WTC11 (cell line): ENCODE measurements around the gene ZNF735. TPM values are rescaled to one million over a fixed set of nuclear protein-coding genes. Genes with fewer than 3 reads are reported as not detected.

Experiments used
- ATAC-seq: fragments of 200-7000 bp; cut with Tn5 transposase; 2 replicates; pipeline ENCODE4 v1.10.0; 2021; ENCODE audit warnings: mild to moderate bottlenecking, moderate library complexity
- CTCF ChIA-PET: fragments of 300-600 bp; sonication (Branson Sonifier 250); formaldehyde crosslinking; loops from one replicate; lab custom pipeline; 2021; ENCODE audit warnings: antibody characterized with exemption; lab: Charles Lee
- POLR2A ChIA-PET: fragments of 350-600 bp; sonication (Branson Sonifier 250); formaldehyde crosslinking; loops from one replicate; lab custom pipeline; 2021; ENCODE audit warnings: antibody characterized with exemption; lab: Charles Lee
- DNase-seq: peaks from one replicate; pipeline ENCODE4 v3.0.0; 2021; ENCODE audit warnings: low spot score
- H3K27ac Mint-ChIP-seq: 2 replicates; pipeline ENCODE4 v1.8.0; 2021; ENCODE audit warnings: mixed read lengths
- H3K27me3 Mint-ChIP-seq: 2 replicates; pipeline ENCODE4 v1.8.0; 2021; ENCODE audit warnings: low read depth, mild to moderate bottlenecking, moderate library complexity, mixed read lengths
- H3K36me3 Mint-ChIP-seq: 2 replicates; pipeline ENCODE4 v1.8.0; 2021; ENCODE audit warnings: mixed read lengths
- H3K4me1 Mint-ChIP-seq: 2 replicates; pipeline ENCODE4 v1.8.0; 2022; ENCODE audit warnings: mixed read lengths
- H3K4me3 Mint-ChIP-seq: 2 replicates; pipeline ENCODE4 v1.8.0; 2021; ENCODE audit warnings: mild to moderate bottlenecking, moderate library complexity, mixed read lengths
- H3K9me3 Mint-ChIP-seq: 2 replicates; pipeline ENCODE4 v1.8.0; 2021; ENCODE audit warnings: mixed read lengths
- ARID4B ChIP-seq: sonication (generic); formaldehyde crosslinking; IDR thresholded peaks from 2 replicates; pipeline ENCODE4 v1.8.0; 2023; ENCODE audit warnings: missing genetic modification reagents, mild to moderate bottlenecking, borderline replicate concordance
- ATF6 ChIP-seq: sonication (generic); formaldehyde crosslinking; IDR thresholded peaks from 2 replicates; pipeline ENCODE4 v1.8.1; 2023; ENCODE audit warnings: mild to moderate bottlenecking, missing genetic modification reagents
- CBFB ChIP-seq: sonication (generic); formaldehyde crosslinking; IDR thresholded peaks from 2 replicates; pipeline ENCODE4 v1.8.1; 2022; ENCODE audit warnings: mild to moderate bottlenecking, low read depth, missing genetic modification reagents
- CREM ChIP-seq: sonication (generic); formaldehyde crosslinking; IDR thresholded peaks from 2 replicates; pipeline ENCODE4 v1.8.1; 2022; ENCODE audit warnings: mild to moderate bottlenecking, missing genetic modification reagents, moderate library complexity
- E2F5 ChIP-seq: sonication (generic); formaldehyde crosslinking; IDR thresholded peaks from 2 replicates; pipeline ENCODE4 v1.8.1; 2022; ENCODE audit warnings: mild to moderate bottlenecking, moderate library complexity, missing genetic modification reagents
- ETV6 ChIP-seq: sonication (generic); formaldehyde crosslinking; IDR thresholded peaks from 2 replicates; pipeline ENCODE4 v1.8.1; 2022; ENCODE audit warnings: mild to moderate bottlenecking, missing genetic modification reagents
- FOXP1 ChIP-seq: sonication (generic); formaldehyde crosslinking; IDR thresholded peaks from 2 replicates; pipeline ENCODE4 v1.8.0; 2022; ENCODE audit warnings: missing genetic modification reagents, mild to moderate bottlenecking, moderate library complexity, borderline replicate concordance
- FOXP4 ChIP-seq: sonication (generic); formaldehyde crosslinking; IDR thresholded peaks from 2 replicates; pipeline ENCODE4 v1.8.0; 2022; ENCODE audit warnings: mild to moderate bottlenecking, missing genetic modification reagents
- GABPB1 ChIP-seq: sonication (generic); formaldehyde crosslinking; IDR thresholded peaks from 2 replicates; pipeline ENCODE4 v1.8.1; 2023; ENCODE audit warnings: mild to moderate bottlenecking, missing genetic modification reagents
- GTF2I ChIP-seq: fragments of 250-450 bp; sonication (Bioruptor Pico); conservative IDR thresholded peaks from 2 replicates; pipeline ENCODE4 v1.4.0; 2021; ENCODE audit warnings: mild to moderate bottlenecking
- JUN ChIP-seq: sonication (generic); formaldehyde crosslinking; IDR thresholded peaks from 2 replicates; pipeline ENCODE4 v1.8.0; 2023; ENCODE audit warnings: mild to moderate bottlenecking, missing genetic modification reagents
- MLX ChIP-seq: sonication (generic); formaldehyde crosslinking; IDR thresholded peaks from 2 replicates; pipeline ENCODE4 v1.8.1; 2023; ENCODE audit warnings: mild to moderate bottlenecking, missing genetic modification reagents, moderate library complexity
- OVOL2 ChIP-seq: fragments of 250-450 bp; sonication (Bioruptor Pico); IDR thresholded peaks from 2 replicates; pipeline ENCODE4 v1.9.0; 2021; ENCODE audit warnings: mild to moderate bottlenecking, borderline replicate concordance
- SMAD3 ChIP-seq: sonication (generic); formaldehyde crosslinking; IDR thresholded peaks from 2 replicates; pipeline ENCODE4 v1.8.0; 2022; ENCODE audit warnings: missing genetic modification reagents, mild to moderate bottlenecking, borderline replicate concordance
- USF2 ChIP-seq: sonication (generic); formaldehyde crosslinking; IDR thresholded peaks from 2 replicates; pipeline ENCODE4 v1.8.1; 2023; ENCODE audit warnings: mild to moderate bottlenecking, missing genetic modification reagents, moderate library complexity
- total RNA-seq: library from RNA; stranded (reverse); gene quantifications from 3 replicates; pipeline ENCODE4 v1.2.3, GENCODE V29; 2021

Gene ZNF735
- total RNA-seq, 1 experiment from 2014 or later: not detected

- H3K27me3 Mint-ChIP-seq: peaks cover 17% of the 10 kb centered on the region
- peaks cover 48% of the 10 kb centered on the region for H3K36me3 Mint-ChIP-seq
- DNase-seq (no peak), ATAC-seq (no peak)
- ChIA-PET CTCF (no interaction called here), POLR2A (no interaction called here)
- H3K9me3 Mint-ChIP-seq: peaks cover 46% of the 10 kb centered on the region
- TF ChIP-seq USF2 (CRISPR knock-in tag) (no peak), GTF2I (CRISPR knock-in tag) (no peak), CBFB (no peak), MLX (CRISPR knock-in tag) (no peak), FOXP4 (CRISPR knock-in tag) (no peak), OVOL2 (no peak), ARID4B (CRISPR knock-in tag) (no peak), ETV6 (CRISPR knock-in tag) (no peak), GABPB1 (CRISPR knock-in tag) (no peak), SMAD3 (CRISPR knock-in tag) (no peak), ATF6 (CRISPR knock-in tag) (no peak), FOXP1 (CRISPR knock-in tag) (no peak), E2F5 (CRISPR knock-in tag) (no peak), JUN (CRISPR knock-in tag) (no peak), CREM (CRISPR knock-in tag) (no peak)
- H3K4me3 Mint-ChIP-seq: no peak overlapping the region
- no peak overlapping the region for H3K27ac Mint-ChIP-seq
- H3K4me1 Mint-ChIP-seq: no peaks in the 10 kb centered on the region
Measured at GRCh38 chr7:64182036-64182790, 24.8 kb upstream of the ZNF735 start.
